Pons (tissue), 1 donor: ENCODE measurements around the gene SHB.

Experiments used
- DNase-seq: peaks from one replicate; pipeline ENCODE4 v3.0.0-alpha.2; 2016; ENCODE audit warnings: low spot score

The SHB gene

DNA sequence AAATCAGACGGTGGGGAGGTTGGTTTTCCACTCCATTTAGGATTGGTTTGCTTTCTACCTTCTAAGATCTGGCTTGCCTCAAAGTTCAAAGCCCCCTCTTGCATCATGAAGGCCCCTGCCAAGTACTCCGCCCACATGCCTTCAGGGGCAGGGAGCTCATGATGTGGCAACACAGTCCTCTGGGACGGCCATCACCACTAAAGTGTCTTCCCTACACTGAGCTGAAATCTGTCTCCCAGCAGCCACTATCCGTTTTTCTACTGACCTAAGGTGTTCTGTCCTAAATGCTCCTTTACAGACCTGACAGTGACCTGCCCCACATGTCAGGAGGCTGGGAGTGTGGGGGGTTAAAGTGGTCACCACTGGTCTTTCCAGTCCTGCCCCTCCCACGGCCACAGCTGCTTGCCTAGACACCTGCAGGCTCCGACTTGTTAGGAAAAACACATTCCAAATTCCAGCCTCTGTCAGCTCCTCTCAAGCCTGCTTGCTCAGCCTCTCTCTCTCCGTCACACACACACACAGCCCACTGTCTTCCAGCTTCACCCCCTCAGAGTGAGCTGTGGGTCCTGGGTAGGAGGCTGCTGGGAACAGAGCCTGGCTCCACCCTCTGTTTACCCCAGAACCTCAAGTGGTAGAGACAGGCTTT, 44.9 kb downstream of the SHB start:
- peak; percentile 68 for DNase-seq

- DNase-seq = no peak
Observed at GRCh38 chr9:38023661-38024035, 45.4 kb downstream of the SHB start.

- peak; percentile 83 for DNase-seq
Observed at GRCh38 chr9:38022995-38023394, 46.0 kb downstream of the SHB start.

- DNase-seq = no peak
Observed at GRCh38 chr9:38022203-38022895, 46.7 kb downstream of the SHB start.

DNA sequence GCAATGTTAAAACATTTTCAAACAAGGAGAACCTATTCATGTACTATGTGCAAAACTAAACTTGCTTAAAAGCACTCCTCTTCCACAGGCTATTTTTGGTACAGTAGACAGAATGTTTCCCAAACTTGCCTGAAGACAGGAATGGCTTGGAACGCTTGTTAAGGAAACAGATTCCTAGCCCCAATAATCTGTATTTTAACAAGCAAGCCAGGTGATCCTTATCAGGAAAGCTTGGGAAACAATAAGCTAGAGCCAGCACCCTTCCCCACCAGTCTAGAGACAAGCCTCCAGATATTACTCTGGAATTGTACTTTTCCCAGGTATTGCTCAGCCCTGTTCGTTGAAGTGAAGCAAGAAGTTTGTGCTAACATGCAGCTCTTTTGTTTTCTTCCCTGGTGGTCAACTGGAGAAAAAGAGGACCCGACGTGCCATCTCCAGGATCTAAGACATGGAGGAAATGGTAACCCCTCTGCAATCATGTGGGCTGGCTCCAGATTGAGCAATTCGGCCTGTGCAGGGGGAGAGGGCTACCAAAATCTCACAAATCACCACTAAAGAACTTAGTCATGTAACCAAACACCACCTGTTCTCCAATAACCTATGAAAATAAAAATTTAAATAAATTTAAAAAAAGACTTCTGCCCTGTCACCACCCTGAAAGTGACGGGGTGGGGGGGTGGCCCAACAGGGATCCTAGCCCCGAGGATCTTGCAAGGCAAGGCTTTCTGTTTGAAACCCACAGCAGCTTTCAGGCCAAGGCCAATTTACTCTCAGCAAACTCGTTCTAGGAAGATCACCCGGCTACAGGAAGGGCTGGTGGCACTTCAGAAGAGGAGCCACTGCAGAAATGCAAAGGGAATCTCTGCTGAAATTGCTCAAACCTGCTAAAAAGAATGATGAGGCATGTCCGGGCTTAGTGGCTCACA, 48.6 kb downstream of the SHB start:
- DNase-seq = no peak

- DNase-seq = no peak
Observed at GRCh38 chr9:38019731-38020130, 49.3 kb downstream of the SHB start.

DNA sequence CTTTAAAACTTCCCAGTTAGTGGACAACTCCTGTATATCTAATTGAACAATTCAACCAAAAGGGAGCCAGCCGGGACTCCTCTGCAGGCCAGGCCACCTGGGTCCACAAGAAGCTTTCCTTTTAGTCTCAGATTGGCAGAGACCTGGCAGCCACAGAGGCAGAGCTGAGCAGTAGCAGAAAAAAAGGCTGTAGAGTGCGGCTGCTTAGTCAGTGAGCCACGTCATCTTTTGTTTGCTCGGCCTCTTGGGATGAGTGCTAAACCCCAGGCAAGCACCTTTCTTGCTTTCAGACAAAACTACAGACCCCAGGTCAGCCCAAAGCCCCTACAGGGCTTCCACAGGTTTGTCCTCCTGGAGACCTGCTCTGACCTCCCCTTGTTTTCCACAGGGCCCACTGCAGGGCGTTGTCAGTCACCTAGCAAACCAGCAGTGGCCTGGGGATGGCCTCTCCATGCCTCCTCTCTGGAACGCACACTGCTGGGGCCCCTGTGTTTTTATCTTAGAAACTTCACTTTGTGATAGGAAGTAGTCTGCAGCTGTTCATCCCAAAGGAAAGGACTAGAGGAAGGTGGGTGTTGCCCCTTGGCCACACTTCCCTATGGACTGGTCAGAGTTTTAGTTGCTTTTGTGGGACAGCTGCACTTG, 49.9 kb downstream of the SHB start:
- DNase-seq = peak; percentile 77

DNA sequence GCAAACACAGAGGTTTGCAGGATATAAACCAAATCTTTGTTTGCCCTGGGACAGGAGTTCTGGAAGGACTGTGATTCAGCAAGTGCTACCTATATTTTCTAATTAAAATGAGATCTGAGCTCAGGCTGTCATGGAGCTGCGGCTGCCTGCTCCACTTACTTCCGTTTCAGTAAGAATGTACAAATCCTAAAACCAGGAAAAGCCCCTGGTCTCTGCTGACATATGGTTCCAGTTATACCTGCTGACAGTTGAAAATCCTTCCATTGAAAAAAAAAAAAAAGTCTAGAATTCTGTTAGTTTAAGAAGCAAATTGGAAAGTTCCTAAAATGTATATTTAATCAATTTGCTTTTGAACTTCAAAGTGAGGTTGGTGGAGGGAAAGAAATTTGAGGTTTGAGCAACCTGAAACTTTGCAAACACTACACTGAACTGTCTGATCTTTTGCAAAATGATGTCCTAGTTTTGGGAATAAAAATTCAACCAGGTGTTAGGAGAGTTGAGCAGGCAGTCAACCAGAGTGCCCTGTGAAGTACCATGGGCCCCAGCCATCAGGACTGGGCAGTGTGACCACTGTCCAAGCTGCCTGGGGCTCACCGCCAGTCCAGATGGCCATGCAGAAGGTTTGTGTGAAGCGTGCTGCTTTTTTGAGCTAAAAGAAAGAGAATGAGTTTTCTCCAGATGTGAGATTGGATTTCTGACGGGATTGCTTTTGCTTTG, 50.6 kb downstream of the SHB start:
- DNase-seq = peak; percentile 45

DNA sequence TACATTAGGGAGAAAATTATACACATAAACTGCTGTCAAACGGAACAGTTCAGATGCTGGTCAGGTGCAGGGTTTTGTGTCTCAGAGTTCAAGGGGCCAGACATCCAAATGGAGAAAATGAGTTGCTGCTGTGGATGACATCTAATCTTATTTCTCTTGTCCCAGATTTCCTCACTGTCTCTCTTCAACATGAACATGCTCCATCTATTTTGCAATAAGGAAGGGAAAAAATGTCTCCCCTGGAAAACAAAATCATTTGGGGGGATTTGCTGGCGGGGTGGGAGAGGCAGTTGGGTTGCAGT, 51.2 kb downstream of the SHB start:
- no peak for DNase-seq

GRCh38 chr9:38017149-38017884, 51.7 kb downstream of the SHB start:
- DNase-seq = peak; percentile 93

- DNase-seq = no peak
Observed at GRCh38 chr9:38016375-38017135, 52.5 kb downstream of the SHB start.

- DNase-seq = no peak
Observed at GRCh38 chr9:38015906-38016305, 53.1 kb downstream of the SHB start.

GRCh38 chr9:38015266-38015665, 53.8 kb downstream of the SHB start:
- DNase-seq = no peak

DNA sequence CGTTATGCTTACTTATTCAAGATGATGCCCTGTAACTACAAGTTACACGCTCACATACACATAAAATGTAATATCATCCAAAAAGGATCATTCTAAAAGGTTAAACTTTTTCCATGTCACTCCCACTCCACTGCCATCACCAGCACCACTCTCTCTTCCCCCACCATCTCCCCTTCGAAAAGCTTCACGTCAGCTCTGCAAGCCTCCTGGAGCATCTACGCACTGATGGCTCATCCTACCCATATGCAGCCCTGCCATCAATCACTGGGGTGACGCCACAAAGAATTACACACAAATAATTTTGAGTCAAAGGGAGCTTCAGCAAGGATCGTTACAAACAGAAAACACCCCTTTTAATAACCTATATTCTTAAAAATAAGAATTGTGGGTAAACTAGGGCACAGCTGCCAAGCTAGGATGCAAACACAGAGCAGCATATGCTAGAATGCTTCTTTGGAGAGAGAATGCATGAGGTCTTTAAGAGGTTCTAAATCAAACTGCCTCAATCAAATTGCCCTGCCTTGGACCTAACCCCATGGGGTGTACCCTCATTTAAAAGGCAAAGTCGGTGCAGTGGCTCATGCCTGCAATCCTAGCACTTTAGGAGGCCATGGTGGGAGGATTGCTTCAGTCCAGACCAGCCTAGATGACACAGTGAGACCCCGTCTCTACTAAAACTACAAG, 56.1 kb downstream of the SHB start:
- DNase-seq = no peak

DNA sequence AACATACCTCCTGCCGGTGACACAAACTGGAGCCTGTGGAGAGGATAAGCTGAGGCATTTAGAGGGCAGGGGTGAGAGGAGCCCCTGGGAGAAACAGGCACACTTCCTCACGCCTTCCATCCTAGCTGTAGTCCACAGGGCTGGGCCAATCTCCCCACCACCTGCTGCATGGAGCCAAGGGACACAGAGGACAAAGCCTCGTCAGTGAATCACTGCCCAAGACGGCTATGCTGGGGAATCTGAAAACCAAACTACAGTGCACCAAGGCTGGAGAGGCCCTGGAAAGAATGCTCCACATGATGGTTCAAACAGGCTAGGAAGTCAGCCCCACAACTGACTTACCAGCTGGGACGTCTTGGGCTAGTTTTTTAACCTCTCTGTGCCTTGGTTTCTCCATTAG, 57.0 kb downstream of the SHB start:
- no peak for DNase-seq

DNA sequence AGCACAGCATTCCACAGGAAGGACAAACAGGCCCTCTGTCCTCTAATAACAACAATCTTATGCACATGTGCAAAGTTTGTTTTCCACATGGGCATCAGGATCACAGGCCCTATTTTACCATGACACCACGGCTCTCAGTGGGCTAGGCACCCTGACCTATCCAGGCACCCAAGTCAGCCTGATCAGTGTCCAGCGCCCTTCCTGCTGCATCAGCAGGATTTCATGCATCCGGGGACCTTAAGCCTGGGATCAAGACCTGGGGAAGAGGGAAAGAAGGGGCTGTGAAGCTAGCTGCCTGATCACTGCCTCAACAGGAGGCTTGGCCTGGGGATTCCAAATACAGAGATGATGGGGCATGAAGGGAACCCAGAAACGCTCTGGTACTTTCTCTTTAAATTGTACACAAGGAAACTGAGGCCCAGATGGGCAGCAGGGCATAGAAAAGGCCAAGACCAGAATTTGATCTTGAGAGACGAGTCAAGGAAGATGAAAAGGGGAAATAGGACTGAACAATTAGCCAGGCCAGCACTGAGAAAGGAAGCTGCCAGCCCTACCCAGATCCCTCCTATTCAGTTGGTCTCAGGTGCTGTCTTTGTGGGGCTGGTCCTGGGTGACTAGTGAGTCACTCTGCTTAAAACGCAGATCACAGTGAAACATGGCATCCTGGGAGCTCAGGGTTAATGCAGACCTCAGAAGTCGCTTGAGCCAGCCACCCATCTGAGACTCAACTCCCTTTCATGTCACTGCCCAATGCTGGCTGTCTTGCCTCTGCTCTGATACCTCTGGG, 57.9 kb downstream of the SHB start:
- DNase-seq = no peak

DNA sequence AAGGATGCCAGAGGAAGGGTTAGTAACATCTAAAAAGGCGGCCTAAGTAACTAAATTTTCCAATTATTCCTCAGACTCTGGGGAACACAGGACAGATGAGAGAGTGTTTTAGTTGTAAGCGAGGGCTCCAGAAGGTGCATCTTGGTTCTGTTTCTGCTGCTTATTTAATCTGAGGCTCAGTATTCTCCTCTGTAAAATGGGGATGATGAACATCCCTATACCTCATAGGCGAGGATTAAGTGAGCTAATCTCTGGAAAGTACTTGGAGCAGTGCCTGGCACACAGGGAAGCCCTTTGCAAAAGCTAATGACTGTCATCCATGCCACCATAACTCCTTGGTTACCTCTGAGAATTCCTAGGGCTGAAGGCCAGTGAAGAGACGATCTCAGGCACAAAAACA, 59.0 kb downstream of the SHB start:
- no peak for DNase-seq

- no peak for DNase-seq
Observed at GRCh38 chr9:38009035-38009501, 60.0 kb downstream of the SHB start.
